ENCODE measurements around the gene VWA3B. TPM values are rescaled to one million over a fixed set of nuclear protein-coding genes. Genes with fewer than 3 reads are reported as not detected.

VWA3B gene
- total and polyA plus RNA-seq, 2 donors (not counting 3 experiments of a cell fraction or from before 2014, with no cell fraction given) = not detected

DNA sequence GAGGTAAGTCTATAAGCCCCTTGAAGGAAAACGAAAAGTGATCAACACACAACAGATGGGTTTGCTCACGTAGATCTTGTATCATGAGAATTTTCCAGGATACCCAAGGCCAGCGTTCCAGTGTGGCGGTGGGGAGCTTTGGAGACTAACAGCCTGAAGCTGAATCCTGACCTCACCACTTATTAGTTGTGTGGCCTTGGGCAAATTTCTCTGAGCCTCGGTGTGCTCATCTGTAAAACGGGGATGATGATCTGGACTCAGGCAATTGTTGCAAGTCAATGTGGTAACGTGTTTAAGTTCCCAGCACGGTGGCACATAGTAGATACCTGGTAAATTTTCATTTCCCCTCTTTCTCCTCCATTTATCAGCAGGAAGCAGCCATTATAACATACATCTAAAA, 68.3 kb downstream of the VWA3B start:
- H3K4me2 ChIP-seq (ENCODE audit: insufficient read depth, low read length) = no peak overlapping the region
- H3K4me3 ChIP-seq (replicated peaks in 1 of 3; ENCODE audit: insufficient read depth in 1 of 3, low read depth in 1 of 3, low read length in 3 of 3) = no peak overlapping the region
- intact Hi-C loops (cut with micrococcal nuclease) (no loop called here), dilution Hi-C loops (cut with MboI; ENCODE audit: extremely low pct_ligation_motif_present, low sequenced_read_pairs) (loop anchor here (25.0 kb wide), 1 partner anchor 182 kb away; the partner anchor contains the start of gene CNGA3)
- H3K27ac ChIP-seq (ENCODE audit: insufficient read depth, low read depth, low read length) = no peak overlapping the region
- no peaks in the 10 kb centered on the region for H3K36me3 ChIP-seq (ENCODE audit: control insufficient read depth in 2 of 2, extremely low read depth in 1 of 2, insufficient read depth in 2 of 2, low read length in 2 of 2)
- no peaks in the 10 kb centered on the region for H3K9me3 ChIP-seq (replicated peaks; ENCODE audit: control insufficient read depth, insufficient read depth, low read length)
- H2AFZ ChIP-seq (ENCODE audit: low read depth, low read length) = no peak overlapping the region
- POLR2A ChIA-PET = no interaction called here
- FAIRE-seq (no peak), DNase-seq (ENCODE audit: low read depth, low spot score) (no peak)
- H3K4me1 ChIP-seq (ENCODE audit: control insufficient read depth, extremely low read depth, insufficient read depth, low read length) = no peaks in the 10 kb centered on the region
- CTCF ChIA-PET = no interaction called here
- TF ChIP-seq POLR2A (IDR thresholded peaks at IDR 0.05; ENCODE audit: low read depth, low read length) = no peak
- no peak for TF ChIP-seq MYC (IDR thresholded peaks at IDR 0.05; ENCODE audit: low read depth, low read length)
- TF ChIP-seq, protein P1, sequence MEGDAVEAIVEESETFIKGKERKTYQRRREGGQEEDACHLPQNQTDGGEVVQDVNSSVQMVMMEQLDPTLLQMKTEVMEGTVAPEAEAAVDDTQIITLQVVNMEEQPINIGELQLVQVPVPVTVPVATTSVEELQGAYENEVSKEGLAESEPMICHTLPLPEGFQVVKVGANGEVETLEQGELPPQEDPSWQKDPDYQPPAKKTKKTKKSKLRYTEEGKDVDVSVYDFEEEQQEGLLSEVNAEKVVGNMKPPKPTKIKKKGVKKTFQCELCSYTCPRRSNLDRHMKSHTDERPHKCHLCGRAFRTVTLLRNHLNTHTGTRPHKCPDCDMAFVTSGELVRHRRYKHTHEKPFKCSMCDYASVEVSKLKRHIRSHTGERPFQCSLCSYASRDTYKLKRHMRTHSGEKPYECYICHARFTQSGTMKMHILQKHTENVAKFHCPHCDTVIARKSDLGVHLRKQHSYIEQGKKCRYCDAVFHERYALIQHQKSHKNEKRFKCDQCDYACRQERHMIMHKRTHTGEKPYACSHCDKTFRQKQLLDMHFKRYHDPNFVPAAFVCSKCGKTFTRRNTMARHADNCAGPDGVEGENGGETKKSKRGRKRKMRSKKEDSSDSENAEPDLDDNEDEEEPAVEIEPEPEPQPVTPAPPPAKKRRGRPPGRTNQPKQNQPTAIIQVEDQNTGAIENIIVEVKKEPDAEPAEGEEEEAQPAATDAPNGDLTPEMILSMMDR (IDR thresholded peaks at IDR 0.05; ENCODE audit: extremely low read depth in 1 of 2, insufficient read depth in 1 of 2, low read depth in 1 of 2, low read length in 2 of 2) = no peak
- no peak for TF ChIP-seq POLR2AphosphoS5 (IDR thresholded peaks at IDR 0.05; ENCODE audit: insufficient read depth, low read depth, low read length)
- no peak overlapping the region for H3K9ac ChIP-seq (replicated peaks; ENCODE audit: extremely low read depth, insufficient read depth, low read length)
- no peaks in the 10 kb centered on the region for H4K20me1 ChIP-seq (replicated peaks; ENCODE audit: control insufficient read depth, extremely low read depth, insufficient read depth, low read length)
- H3K79me2 ChIP-seq (ENCODE audit: control insufficient read depth, insufficient read depth, low read length) = no peaks in the 10 kb centered on the region
- BruUV-seq (replicated peaks) = no TSS peak
- peaks cover 0 to 1% of the 10 kb centered on the region in 2 experiments for H3K27me3 ChIP-seq (ENCODE audit: control insufficient read depth in 2 of 2, insufficient read depth in 2 of 2, low read length in 2 of 2)
- H3K9me1 ChIP-seq (replicated peaks; ENCODE audit: control insufficient read depth, extremely low read depth, insufficient read depth, low read length) = no peaks in the 10 kb centered on the region

DNA sequence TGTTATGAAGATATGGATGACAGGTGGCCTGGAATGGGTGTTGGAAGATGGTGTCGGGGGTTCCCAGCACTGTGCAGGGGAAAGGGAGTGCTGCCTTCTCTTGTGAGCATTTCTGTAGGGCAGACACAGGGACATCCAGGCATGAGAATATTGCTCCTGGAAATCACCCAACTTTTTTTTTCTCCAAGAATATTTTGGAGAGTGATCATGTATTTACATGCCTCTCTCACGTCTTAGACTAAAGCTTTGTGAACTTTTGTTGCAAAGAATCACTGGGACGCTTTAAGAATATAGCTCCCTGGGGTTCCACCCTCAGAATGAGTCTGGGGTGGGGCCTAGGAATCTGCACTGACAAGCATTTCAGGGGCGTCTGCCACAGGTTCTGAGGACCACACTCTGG, 68.7 kb downstream of the VWA3B start:
- no peak overlapping the region for H3K4me3 ChIP-seq (replicated peaks in 1 of 3; ENCODE audit: insufficient read depth in 1 of 3, low read depth in 1 of 3, low read length in 3 of 3)
- ChIA-PET POLR2A (no interaction called here), CTCF (no interaction called here)
- DNase-seq (ENCODE audit: low read depth, low spot score) = no peak
- H3K27ac ChIP-seq (ENCODE audit: insufficient read depth, low read depth, low read length) = no peak overlapping the region
- H3K9me1 ChIP-seq (replicated peaks; ENCODE audit: control insufficient read depth, extremely low read depth, insufficient read depth, low read length) = no peaks in the 10 kb centered on the region
- H3K9me3 ChIP-seq (replicated peaks; ENCODE audit: control insufficient read depth, insufficient read depth, low read length) = no peaks in the 10 kb centered on the region
- peaks cover 1 to 2% of the 10 kb centered on the region in 2 experiments for H3K27me3 ChIP-seq (ENCODE audit: control insufficient read depth in 2 of 2, insufficient read depth in 2 of 2, low read length in 2 of 2)
- H3K9ac ChIP-seq (replicated peaks; ENCODE audit: extremely low read depth, insufficient read depth, low read length) = no peak overlapping the region
- H3K4me1 ChIP-seq (ENCODE audit: control insufficient read depth, extremely low read depth, insufficient read depth, low read length) = no peaks in the 10 kb centered on the region
- TF ChIP-seq FOS (IDR thresholded peaks at IDR 0.05; ENCODE audit: borderline replicate concordance, insufficient read depth, low read length) = no peak
- no peak for TF ChIP-seq EZH2 (IDR thresholded peaks at IDR 0.05; ENCODE audit: borderline replicate concordance, low read depth, low read length, severe bottlenecking)
- no peak for TF ChIP-seq POLR2A (IDR thresholded peaks at IDR 0.05; ENCODE audit: low read depth, low read length)
- TF ChIP-seq, protein P2, sequence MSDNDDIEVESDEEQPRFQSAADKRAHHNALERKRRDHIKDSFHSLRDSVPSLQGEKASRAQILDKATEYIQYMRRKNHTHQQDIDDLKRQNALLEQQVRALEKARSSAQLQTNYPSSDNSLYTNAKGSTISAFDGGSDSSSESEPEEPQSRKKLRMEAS (IDR thresholded peaks at IDR 0.05; ENCODE audit: insufficient read depth, insufficient read length) = no peak
- no peak for TF ChIP-seq POLR2AphosphoS5 (IDR thresholded peaks at IDR 0.05; ENCODE audit: insufficient read depth, low read depth, low read length)
- TF ChIP-seq GATA2 (IDR thresholded peaks at IDR 0.05; ENCODE audit: insufficient read depth, insufficient read length, low read depth, low read length) = no peak
- TF ChIP-seq, protein P1 (IDR thresholded peaks at IDR 0.05; ENCODE audit: extremely low read depth in 1 of 2, insufficient read depth in 1 of 2, low read depth in 1 of 2, low read length in 2 of 2) = no peak
- TF ChIP-seq JUN (IDR thresholded peaks at IDR 0.05; ENCODE audit: borderline replicate concordance, insufficient read depth, insufficient read length, low read depth) = no peak
- no peak for TF ChIP-seq MYC (IDR thresholded peaks at IDR 0.05; ENCODE audit: low read depth, low read length)
- intact Hi-C loops (cut with micrococcal nuclease) = no loop called here
- H4K20me1 ChIP-seq (replicated peaks; ENCODE audit: control insufficient read depth, extremely low read depth, insufficient read depth, low read length) = no peaks in the 10 kb centered on the region
- dilution Hi-C loops (cut with MboI; ENCODE audit: extremely low pct_ligation_motif_present, low sequenced_read_pairs) = loop anchor here (25.0 kb wide), 1 partner anchor 182 kb away; the partner anchor contains the start of gene CNGA3
- BruUV-seq (replicated peaks) = no TSS peak
- H2AFZ ChIP-seq (ENCODE audit: low read depth, low read length) = no peak overlapping the region
- FAIRE-seq = no peak
- H3K79me2 ChIP-seq (ENCODE audit: control insufficient read depth, insufficient read depth, low read length) = no peaks in the 10 kb centered on the region
- no peaks in the 10 kb centered on the region for H3K36me3 ChIP-seq (ENCODE audit: control insufficient read depth in 2 of 2, extremely low read depth in 1 of 2, insufficient read depth in 2 of 2, low read length in 2 of 2)
- H3K4me2 ChIP-seq (ENCODE audit: insufficient read depth, low read length) = no peak overlapping the region

Data from endothelial cell of umbilical vein (primary cell).